ENCODE results near the gene VEZF1. TPM values are rescaled to one million over a fixed set of nuclear protein-coding genes. Genes with fewer than 3 reads are reported as not detected.
"Not testable (repeated sequence)": the region's sequence is repeated elsewhere in the genome, so short reads cannot be mapped to it uniquely, and the experiment has no call there.

VEZF1 gene
- total and polyA plus RNA-seq, 7 donors = 30.6 to 92.5 (median 50.5) TPM

- DNase-seq (no peak), ATAC-seq (no peak)
- no peak overlapping the region for H3K27ac ChIP-seq
- H3K27me3 ChIP-seq (ENCODE audit: insufficient read depth in 3 of 3, low read length in 2 of 3) = no peaks in the 10 kb centered on the region
- peaks cover 10% of the 10 kb centered on the region for H3K4me1 ChIP-seq
- H3K36me3 ChIP-seq (ENCODE audit: insufficient read depth in 1 of 2, low read depth in 1 of 2) = no peaks in the 10 kb centered on the region
- no peaks in the 10 kb centered on the region for H3K9me3 ChIP-seq
- WGBS, 3 donors = 82 to 92% (median 85%) methylated on average over 26 of the region's 26 CpGs
- no peak overlapping the region for H3K4me3 ChIP-seq
- intact Hi-C loops (cut with DNase I) = no loop called here
- no peak for TF ChIP-seq CTCF (IDR thresholded peaks at IDR 0.05)
Measured at GRCh38 chr17:57965521-57966160, 22.4 kb downstream of the VEZF1 start.

GRCh38 chr17:57963149-57963511, 24.9 kb downstream of the VEZF1 start:
- DNase-seq (no peak), ATAC-seq (no peak)
- 88 to 95% (median 92%) methylated on average over 6 of the region's 6 CpGs for WGBS, 3 donors
- no peaks in the 10 kb centered on the region for H3K36me3 ChIP-seq (ENCODE audit: insufficient read depth in 1 of 2, low read depth in 1 of 2)
- peaks cover 10% of the 10 kb centered on the region for H3K4me1 ChIP-seq
- TF ChIP-seq CTCF (IDR thresholded peaks at IDR 0.05) = no peak
- H3K9me3 ChIP-seq = no peaks in the 10 kb centered on the region
- H3K4me3 ChIP-seq = no peak overlapping the region
- intact Hi-C loops (cut with DNase I) = no loop called here
- H3K27ac ChIP-seq = no peak overlapping the region
- no peaks in the 10 kb centered on the region for H3K27me3 ChIP-seq (ENCODE audit: insufficient read depth in 3 of 3, low read length in 2 of 3)

GRCh38 chr17:57962279-57963148, 25.5 kb downstream of the VEZF1 start:
- no peak overlapping the region for H3K27ac ChIP-seq
- no peaks in the 10 kb centered on the region for H3K27me3 ChIP-seq (ENCODE audit: insufficient read depth in 3 of 3, low read length in 2 of 3)
- no peaks in the 10 kb centered on the region for H3K36me3 ChIP-seq (ENCODE audit: insufficient read depth in 1 of 2, low read depth in 1 of 2)
- H3K9me3 ChIP-seq = no peaks in the 10 kb centered on the region
- 67 to 72% (median 67%) methylated on average over 8 of the region's 8 CpGs for WGBS, 3 donors
- no peak overlapping the region for H3K4me3 ChIP-seq
- intact Hi-C loops (cut with DNase I) = no loop called here
- ATAC-seq (no peak), DNase-seq (peak in 1 of 2 donors; percentile 39)
- H3K4me1 ChIP-seq = peaks cover 10% of the 10 kb centered on the region
- TF ChIP-seq CTCF (IDR thresholded peaks at IDR 0.05) = no peak

- H3K4me3 ChIP-seq = no peak overlapping the region
- H3K36me3 ChIP-seq (ENCODE audit: insufficient read depth in 1 of 2, low read depth in 1 of 2) = no peaks in the 10 kb centered on the region
- peaks cover 18% of the 10 kb centered on the region for H3K4me1 ChIP-seq
- DNase-seq (peak in 1 of 2 donors; percentile 5), ATAC-seq (no peak)
- H3K27ac ChIP-seq = no peak overlapping the region
- no peak for TF ChIP-seq CTCF (IDR thresholded peaks at IDR 0.05)
- H3K27me3 ChIP-seq (ENCODE audit: insufficient read depth in 3 of 3, low read length in 2 of 3) = no peaks in the 10 kb centered on the region
- H3K9me3 ChIP-seq = no peaks in the 10 kb centered on the region
- 91 to 95% (median 93%) methylated on average over 6 of the region's 6 CpGs for WGBS, 3 donors
- intact Hi-C loops (cut with DNase I) = no loop called here
Measured at GRCh38 chr17:57959929-57960328, 28.1 kb downstream of the VEZF1 start.

GRCh38 chr17:57958391-57958790, 29.7 kb downstream of the VEZF1 start:
- ATAC-seq; H3K27me3 ChIP-seq (ENCODE audit: insufficient read depth in 3 of 3, low read length in 2 of 3); H3K27ac ChIP-seq; H3K4me3 ChIP-seq; intact Hi-C loops (cut with DNase I); H3K36me3 ChIP-seq (ENCODE audit: insufficient read depth in 1 of 2, low read depth in 1 of 2); H3K9me3 ChIP-seq: not testable (repeated sequence)
- DNase-seq = peak in 1 of 2 donors; percentile 7
- peaks cover 29% of the 10 kb centered on the region for H3K4me1 ChIP-seq
- 96 to 98% (median 98%) methylated on average over 13 to 15 of the region's 15 CpGs for WGBS, 3 donors
